ENCODE measurements around the gene ADCK1. TPM values are rescaled to one million over a fixed set of nuclear protein-coding genes. Genes with fewer than 3 reads are reported as not detected.

Gene ADCK1
- polyA plus RNA-seq, 1 donor from 2014 or later: 13.6 TPM

DNA sequence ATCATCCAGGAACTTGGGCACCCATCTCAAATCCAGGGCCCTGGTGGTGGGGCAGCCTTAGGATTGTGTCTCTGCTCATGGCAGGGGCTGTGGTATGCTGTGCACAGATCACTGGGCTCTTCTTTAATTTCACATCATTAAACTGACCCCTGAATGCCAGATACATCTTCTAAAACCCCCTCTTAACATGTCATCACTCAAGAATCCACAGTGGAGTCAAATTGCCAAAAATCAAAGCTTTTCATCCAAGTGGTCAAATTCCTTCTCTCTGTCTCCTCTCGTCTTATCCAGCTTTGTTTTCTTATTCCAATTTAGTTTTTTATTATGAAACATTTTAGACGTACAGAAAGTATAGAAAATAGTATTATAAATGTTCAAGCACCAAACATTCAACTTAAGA, 97.5 kb downstream of the ADCK1 start:
- Histone ChIP-seq H3F3A (ENCODE audit: insufficient read depth, low read length, poor library complexity, severe bottlenecking) (no peaks in the 10 kb centered on the region), H2AFZ (ENCODE audit: low read depth, low read length) (no peak overlapping the region), H4K20me1 (ENCODE audit: insufficient read depth) (no peaks in the 10 kb centered on the region), H3K4me3 (ENCODE audit: low read length) (no peak overlapping the region), H3K9me2 (ENCODE audit: insufficient read depth, low read length) (no peaks in the 10 kb centered on the region), H3K9ac (ENCODE audit: low read length) (no peak overlapping the region), H3K4me2 (ENCODE audit: low read length) (no peak overlapping the region), H3K9me3 (ENCODE audit: low read length) (no peaks in the 10 kb centered on the region), H3K27me3 (ENCODE audit: insufficient read depth, low read depth, low read length) (no peaks in the 10 kb centered on the region), H3K27ac (ENCODE audit: low read length) (no peak overlapping the region), H3K36me3 (ENCODE audit: insufficient read depth, low read length) (no peaks in the 10 kb centered on the region), H3K79me2 (replicated peaks; ENCODE audit: insufficient read depth, low read length) (no peaks in the 10 kb centered on the region)
- no peak for TF ChIP-seq RAD21 (conservative IDR thresholded peaks at IDR 0.05)
- no peak for TF ChIP-seq CTCF (IDR thresholded peaks at IDR 0.05; ENCODE audit: poor library complexity, severe bottlenecking)
- TF ChIP-seq POLR2AphosphoS5 (IDR thresholded peaks at IDR 0.05): no peak
- no peak for TF ChIP-seq TAF1 (IDR thresholded peaks at IDR 0.05; ENCODE audit: low read depth)
- TF ChIP-seq MXI1 (conservative IDR thresholded peaks at IDR 0.05; ENCODE audit: poor library complexity, severe bottlenecking): no peak
- no peak for TF ChIP-seq EZH2 (IDR thresholded peaks at IDR 0.05; ENCODE audit: borderline replicate concordance, insufficient read depth, low read length, poor library complexity, severe bottlenecking)
- no peak for TF ChIP-seq REST (IDR thresholded peaks at IDR 0.05; ENCODE audit: borderline replicate concordance)
- no peak for TF ChIP-seq SMC3 (conservative IDR thresholded peaks at IDR 0.05; ENCODE audit: poor library complexity)
- TF ChIP-seq EP300 (conservative IDR thresholded peaks at IDR 0.05; ENCODE audit: poor library complexity, severe bottlenecking): no peak

- H3K27me3 ChIP-seq (ENCODE audit: insufficient read depth, low read depth, low read length): no peaks in the 10 kb centered on the region
- no peak overlapping the region for H3K4me3 ChIP-seq (ENCODE audit: low read length)
- TF ChIP-seq MXI1 (conservative IDR thresholded peaks at IDR 0.05; ENCODE audit: poor library complexity, severe bottlenecking) (no peak), EZH2 (IDR thresholded peaks at IDR 0.05; ENCODE audit: borderline replicate concordance, insufficient read depth, low read length, poor library complexity, severe bottlenecking) (no peak), CTCF (IDR thresholded peaks at IDR 0.05; ENCODE audit: poor library complexity, severe bottlenecking) (no peak), EP300 (conservative IDR thresholded peaks at IDR 0.05; ENCODE audit: poor library complexity, severe bottlenecking) (no peak), POLR2AphosphoS5 (IDR thresholded peaks at IDR 0.05) (no peak), TAF1 (IDR thresholded peaks at IDR 0.05; ENCODE audit: low read depth) (no peak)
- no peak overlapping the region for H2AFZ ChIP-seq (ENCODE audit: low read depth, low read length)
- no peaks in the 10 kb centered on the region for H3F3A ChIP-seq (ENCODE audit: insufficient read depth, low read length, poor library complexity, severe bottlenecking)
- H3K27ac ChIP-seq (ENCODE audit: low read length): no peak overlapping the region
- no peaks in the 10 kb centered on the region for H3K36me3 ChIP-seq (ENCODE audit: insufficient read depth, low read length)
- H3K9ac ChIP-seq (ENCODE audit: low read length): no peak overlapping the region
- no peaks in the 10 kb centered on the region for H3K9me2 ChIP-seq (ENCODE audit: insufficient read depth, low read length)
- no peaks in the 10 kb centered on the region for H3K79me2 ChIP-seq (replicated peaks; ENCODE audit: insufficient read depth, low read length)
- no peaks in the 10 kb centered on the region for H3K9me3 ChIP-seq (ENCODE audit: low read length)
- no peaks in the 10 kb centered on the region for H4K20me1 ChIP-seq (ENCODE audit: insufficient read depth)
- no peak overlapping the region for H3K4me2 ChIP-seq (ENCODE audit: low read length)
These were observed 102.9 kb downstream of the ADCK1 start for GRCh38 chr14:77902811-77903210.

Measured in neural cell (in vitro differentiated cells).